Right lobe of liver (tissue), 6 donors: ENCODE measurements around the gene SPATA13. TPM values are rescaled to one million over a fixed set of nuclear protein-coding genes. Genes with fewer than 3 reads are reported as not detected.
A peak's percentile ranks its signal among the peaks of the same experiment; 100 is the strongest.

Experiments used
- ATAC-seq, 4 donors: fragments of 200-7000 bp; cut with Tn5 transposase; one replicate each; pipeline ENCODE4 v1.9.1; 2020; ENCODE audit warnings: mild to moderate bottlenecking in 4 of 4, moderate library complexity in 4 of 4
- DNase-seq, 3 donors: peaks; one replicate each; pipeline ENCODE4 v3.0.0-alpha.2; 2020
- H3K27ac ChIP-seq, 3 donors: fragments of 200-600 bp; one replicate each; pipeline ENCODE4 v1.8.0; 2022
- H3K27me3 ChIP-seq, 2 donors: fragments of 200-600 bp; one replicate each; pipeline ENCODE4 v1.8.0; 2022
- H3K36me3 ChIP-seq, 4 donors: fragments of 200-600 bp; sonication (generic) in 1 of 4; one replicate each; pipeline versions ENCODE4 v1.5.1 to v1.8.0; 2017 to 2022; ENCODE audit warnings: control low read depth in 1 of 4
- H3K4me1 ChIP-seq, 4 donors: fragments of 200-600 bp; sonication (generic) in 1 of 4; one replicate each; pipeline versions ENCODE4 v1.5.1 to v1.8.0; 2017 to 2022; ENCODE audit warnings: control low read depth in 1 of 4
- H3K4me3 ChIP-seq, 3 donors: fragments of 200-600 bp; one replicate each; pipeline ENCODE4 v1.8.0; 2022
- H3K9me3 ChIP-seq, 4 donors: fragments of 200-600 bp; sonication (generic) in 1 of 4; one replicate each; pipeline versions ENCODE4 v1.5.1 to v1.8.0; 2017 to 2022; ENCODE audit warnings: control low read depth in 1 of 4
- CTCF ChIP-seq, 4 donors: fragments of 200-600 bp in 3 of 4; fragments of 450-650 bp in 1 of 4; IDR thresholded peaks; one replicate each; pipeline versions ENCODE4 v1.5.1 to v1.8.0; 2016 to 2022; ENCODE audit warnings: antibody characterized with exemption in 4 of 4, mild to moderate bottlenecking in 2 of 4
- POLR2A ChIP-seq: fragments of 450-650 bp; IDR thresholded peaks from one replicate; pipeline ENCODE4 v1.6.1; 2017; ENCODE audit warnings: antibody characterized with exemption, mild to moderate bottlenecking
- WGBS: methylation state at CpG from one replicate; pipeline ENCODE4 v1.1.6; 2018; ENCODE audit warnings: low coverage, low lambda C conversion rate; ENCODE audit not compliant: insufficient coverage; ENCODE audit errors: missing lambda C conversion rate; 5-methylcytosine and 5-hydroxymethylcytosine counted together
- intact Hi-C, 2 donors: fragments of 100-400 bp; cut with DNase I; formaldehyde crosslinking; loops; one replicate each; pipeline versions ENCODE4 v1.11.2 to v1.14.1; 2022
- total RNA-seq, 6 experiments: library from RNA; depleted of rRNA in 2 of 6; stranded (reverse); fragments of >200 nt in 2 of 6; fragmentation: NEBNext Ultra II Directional in 3 of 6; extraction: Animal tissue kit (Norgen Biotek cat#: 25700) in 3 of 6; gene quantifications; one replicate each; pipeline versions ENCODE4 v1.1.0 to v1.2.4, GENCODE V29; 2016 to 2023
- donor health status: DM: no; HTN: yes; CAD: no.
- donor health status: DM: no; HTN: no; CAD: no.
- donor health status: DM: no; HTN: no; CAD: no.
- donor health status: DM: no; HTN: yes; CAD: no.
- donor health status: DM: no; HTN: yes; CAD: no.

SPATA13 gene
- total RNA-seq, 6 experiments from 2014 or later: 21.5 to 39.9 (median 30.5) TPM

GRCh38 chr13:24182703-24183081 lies 22.2 kb downstream of the SPATA13 start:
- Histone ChIP-seq H3K27me3 (no peaks in the 10 kb centered on the region), H3K27ac (peak overlapping the region; percentile 90 to 99 (median 99)), H3K36me3 (no peaks in the 10 kb centered on the region), H3K4me1 (peaks cover 0 to 67% (median 14%) of the 10 kb centered on the region in 4 donors), H3K4me3 (peak overlapping the region in 2 of 3 donors; percentile 41), H3K9me3 (no peaks in the 10 kb centered on the region)
- DNase-seq (peak; percentile 70 to 90 (median 87)), ATAC-seq (peak; percentile 55 to 77 (median 70))
- TF ChIP-seq POLR2A (peak; percentile 72), CTCF (IDR thresholded peaks at IDR 0.05) (no peak)
- WGBS: 28% methylated on average over 3 of the region's 3 CpGs
- intact Hi-C loops: no loop called here

GRCh38 chr13:24183741-24184182 lies 23.2 kb downstream of the SPATA13 start:
- TF ChIP-seq CTCF (IDR thresholded peaks at IDR 0.05) (no peak), POLR2A (peak; percentile 73)
- intact Hi-C loops: no loop called here
- Histone ChIP-seq H3K4me3 (peak overlapping the region; percentile 6 to 41 (median 41)), H3K4me1 (peaks cover 0 to 61% (median 14%) of the 10 kb centered on the region in 4 donors), H3K36me3 (no peaks in the 10 kb centered on the region), H3K27ac (peak overlapping the region; percentile 90 to 99 (median 99)), H3K27me3 (no peaks in the 10 kb centered on the region), H3K9me3 (no peaks in the 10 kb centered on the region)
- peak; percentile 64 to 79 (median 71) for ATAC-seq
- peak; percentile 75 to 80 (median 77) for DNase-seq
- 15% methylated on average over 7 of the region's 9 CpGs for WGBS

GRCh38 chr13:24184265-24184841 lies 23.8 kb downstream of the SPATA13 start:
- Histone ChIP-seq H3K4me3 (peak overlapping the region; percentile 6 to 41 (median 41)), H3K27ac (peak overlapping the region; percentile 90 to 99 (median 99)), H3K4me1 (peaks cover 0 to 55% (median 14%) of the 10 kb centered on the region in 4 donors), H3K36me3 (no peaks in the 10 kb centered on the region), H3K27me3 (no peaks in the 10 kb centered on the region), H3K9me3 (no peaks in the 10 kb centered on the region)
- intact Hi-C loops: no loop called here
- DNase-seq: peak in 1 of 3 donors; percentile 65
- peak; percentile 61 to 79 (median 70) for ATAC-seq
- whole genome bisulfite sequencing: 15% methylated on average over 4 of the region's 4 CpGs
- TF ChIP-seq POLR2A (peak; percentile 61), CTCF (IDR thresholded peaks at IDR 0.05) (no peak)

GRCh38 chr13:24184882-24185281 lies 24.4 kb downstream of the SPATA13 start:
- Histone ChIP-seq H3K36me3 (no peaks in the 10 kb centered on the region), H3K9me3 (no peaks in the 10 kb centered on the region), H3K27me3 (no peaks in the 10 kb centered on the region), H3K4me3 (peak overlapping the region in 2 of 3 donors; percentile 41), H3K27ac (peak overlapping the region; percentile 86 to 99 (median 99)), H3K4me1 (peaks cover 0 to 49% (median 12%) of the 10 kb centered on the region in 4 donors)
- ATAC-seq: peak; percentile 3 to 8 (median 6)
- 50% methylated on average over 11 of the region's 11 CpGs for WGBS
- no peak for DNase-seq
- intact Hi-C loops: no loop called here
- TF ChIP-seq CTCF (IDR thresholded peaks at IDR 0.05): no peak
- no peak for TF ChIP-seq POLR2A
